ENCODE results near the gene MARCHF9. TPM values are rescaled to one million over a fixed set of nuclear protein-coding genes. Genes with fewer than 3 reads are reported as not detected.
A peak's percentile ranks its signal among the peaks of the same experiment; 100 is the strongest.

MARCHF9 gene
- total RNA-seq, 2 donors from 2014 or later, result 13.6 to 15.8 TPM

DNA sequence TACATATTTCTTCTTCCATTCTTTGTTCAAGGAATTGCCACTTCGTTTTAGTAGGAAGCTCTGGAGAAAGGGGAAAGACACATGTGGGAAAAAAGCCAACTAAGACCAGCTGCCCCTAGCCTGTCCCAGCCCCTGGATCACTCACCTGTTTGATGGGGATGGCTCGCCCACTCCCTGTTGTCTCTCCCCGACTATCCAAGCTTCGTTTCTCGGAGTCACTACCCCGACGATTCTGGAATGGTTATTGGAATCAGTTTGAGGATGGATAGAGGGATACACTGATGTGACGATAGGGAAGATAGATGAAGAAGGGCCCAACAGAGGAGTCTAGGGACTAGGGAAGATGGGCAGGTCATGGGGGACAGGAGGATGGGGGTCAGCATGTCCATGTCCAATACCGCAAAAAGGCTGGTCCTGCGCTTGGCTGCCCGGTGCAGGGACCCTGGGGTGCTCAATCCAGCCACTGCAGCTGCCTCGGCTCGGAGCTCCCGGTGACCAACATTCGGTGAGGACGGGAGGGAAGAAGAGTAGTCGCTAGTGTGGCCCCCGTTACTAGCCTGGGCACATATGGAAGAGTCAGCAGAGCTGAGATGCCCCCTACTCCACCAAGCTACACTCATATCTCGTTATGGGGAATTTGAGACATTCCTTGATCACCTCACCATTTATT is 23.4 kb upstream of the MARCHF9 start:
- TF ChIP-seq, protein P1, sequence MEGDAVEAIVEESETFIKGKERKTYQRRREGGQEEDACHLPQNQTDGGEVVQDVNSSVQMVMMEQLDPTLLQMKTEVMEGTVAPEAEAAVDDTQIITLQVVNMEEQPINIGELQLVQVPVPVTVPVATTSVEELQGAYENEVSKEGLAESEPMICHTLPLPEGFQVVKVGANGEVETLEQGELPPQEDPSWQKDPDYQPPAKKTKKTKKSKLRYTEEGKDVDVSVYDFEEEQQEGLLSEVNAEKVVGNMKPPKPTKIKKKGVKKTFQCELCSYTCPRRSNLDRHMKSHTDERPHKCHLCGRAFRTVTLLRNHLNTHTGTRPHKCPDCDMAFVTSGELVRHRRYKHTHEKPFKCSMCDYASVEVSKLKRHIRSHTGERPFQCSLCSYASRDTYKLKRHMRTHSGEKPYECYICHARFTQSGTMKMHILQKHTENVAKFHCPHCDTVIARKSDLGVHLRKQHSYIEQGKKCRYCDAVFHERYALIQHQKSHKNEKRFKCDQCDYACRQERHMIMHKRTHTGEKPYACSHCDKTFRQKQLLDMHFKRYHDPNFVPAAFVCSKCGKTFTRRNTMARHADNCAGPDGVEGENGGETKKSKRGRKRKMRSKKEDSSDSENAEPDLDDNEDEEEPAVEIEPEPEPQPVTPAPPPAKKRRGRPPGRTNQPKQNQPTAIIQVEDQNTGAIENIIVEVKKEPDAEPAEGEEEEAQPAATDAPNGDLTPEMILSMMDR (conservative IDR thresholded peaks at IDR 0.05), result no peak
- DNase-seq, result peak; percentile 24
- H3K27ac Mint-ChIP-seq, result no peak overlapping the region
- H3K9ac ChIP-seq (ENCODE audit: extremely low read depth, low read length, poor library complexity, severe bottlenecking), result no peak overlapping the region
- H3K4me1 ChIP-seq (ENCODE audit: control insufficient read depth, insufficient read depth, low read length), result no peaks in the 10 kb centered on the region
- H3K27me3 Mint-ChIP-seq (ENCODE audit: insufficient read depth), result peaks cover 100% of the 10 kb centered on the region
- H3K4me3 Mint-ChIP-seq, result no peak overlapping the region
- peaks cover 4% of the 10 kb centered on the region for H3K4me1 Mint-ChIP-seq
- H3K4me3 ChIP-seq (ENCODE audit: low read length), result no peak overlapping the region
- H3K27ac ChIP-seq (ENCODE audit: low read depth, low read length), result no peak overlapping the region
- no peaks in the 10 kb centered on the region for H3K9me3 ChIP-seq (ENCODE audit: control insufficient read depth, low read length)
- WGBS, 2 experiments (ENCODE audit: insufficient coverage in 1 of 2, insufficient read length in 1 of 2), result 81 to 86% methylated on average over 14 to 19 of the region's 19 CpGs
- H3K36me3 ChIP-seq (ENCODE audit: control insufficient read depth, insufficient read depth, low read length), result no peaks in the 10 kb centered on the region
- no peaks in the 10 kb centered on the region for H3K36me3 Mint-ChIP-seq (ENCODE audit: low read depth)
- H3K9me3 Mint-ChIP-seq, result no peaks in the 10 kb centered on the region
- peaks cover 100% of the 10 kb centered on the region for H3K27me3 ChIP-seq (ENCODE audit: control insufficient read depth, insufficient read depth, low read length, poor library complexity, severe bottlenecking)

DNA sequence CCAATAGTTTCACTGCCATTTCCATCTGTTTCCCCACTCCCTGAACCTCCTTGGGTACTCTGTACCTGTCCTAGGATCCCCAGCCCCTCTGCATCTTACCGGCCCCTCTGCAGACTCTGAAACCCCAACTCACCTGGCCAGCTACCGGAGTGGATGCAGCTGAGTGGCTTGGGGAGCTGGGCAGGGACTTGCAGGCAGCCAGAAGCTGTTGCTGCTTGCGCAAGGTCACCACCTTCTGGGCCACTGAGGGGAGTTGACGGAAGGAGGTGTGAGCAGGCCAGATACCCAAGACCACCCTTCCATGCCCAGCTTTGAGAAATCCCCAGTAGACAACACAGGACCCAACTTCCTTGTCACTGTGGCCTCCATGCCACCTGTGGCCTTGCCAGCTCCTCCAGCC is 22.6 kb upstream of the MARCHF9 start:
- TF ChIP-seq, protein P1 (conservative IDR thresholded peaks at IDR 0.05), result no peak
- no peak overlapping the region for H3K27ac Mint-ChIP-seq
- no peaks in the 10 kb centered on the region for H3K36me3 ChIP-seq (ENCODE audit: control insufficient read depth, insufficient read depth, low read length)
- 60 to 71% methylated on average over 1 to 4 of the region's 4 CpGs for WGBS, 2 experiments (ENCODE audit: insufficient coverage in 1 of 2, insufficient read length in 1 of 2)
- H3K4me1 ChIP-seq (ENCODE audit: control insufficient read depth, insufficient read depth, low read length), result no peaks in the 10 kb centered on the region
- H3K27ac ChIP-seq (ENCODE audit: low read depth, low read length), result no peak overlapping the region
- H3K27me3 ChIP-seq (ENCODE audit: control insufficient read depth, insufficient read depth, low read length, poor library complexity, severe bottlenecking), result peaks cover 100% of the 10 kb centered on the region
- no peak overlapping the region for H3K4me3 Mint-ChIP-seq
- no peaks in the 10 kb centered on the region for H3K36me3 Mint-ChIP-seq (ENCODE audit: low read depth)
- H3K9me3 ChIP-seq (ENCODE audit: control insufficient read depth, low read length), result no peaks in the 10 kb centered on the region
- peaks cover 100% of the 10 kb centered on the region for H3K27me3 Mint-ChIP-seq (ENCODE audit: insufficient read depth)
- H3K4me3 ChIP-seq (ENCODE audit: low read length), result no peak overlapping the region
- no peak overlapping the region for H3K9ac ChIP-seq (ENCODE audit: extremely low read depth, low read length, poor library complexity, severe bottlenecking)
- H3K4me1 Mint-ChIP-seq, result peaks cover 7% of the 10 kb centered on the region
- no peak for DNase-seq
- H3K9me3 Mint-ChIP-seq, result no peaks in the 10 kb centered on the region

GRCh38 chr12:57732726-57733593 is 21.9 kb upstream of the MARCHF9 start:
- H3K4me1 Mint-ChIP-seq, result peaks cover 6% of the 10 kb centered on the region
- Histone ChIP-seq H3K4me3 (ENCODE audit: low read length) (no peak overlapping the region), H3K27me3 (ENCODE audit: control insufficient read depth, insufficient read depth, low read length, poor library complexity, severe bottlenecking) (peaks cover 100% of the 10 kb centered on the region), H3K36me3 (ENCODE audit: control insufficient read depth, insufficient read depth, low read length) (no peaks in the 10 kb centered on the region), H3K9me3 (ENCODE audit: control insufficient read depth, low read length) (no peaks in the 10 kb centered on the region), H3K4me1 (ENCODE audit: control insufficient read depth, insufficient read depth, low read length) (no peaks in the 10 kb centered on the region), H3K27ac (ENCODE audit: low read depth, low read length) (no peak overlapping the region), H3K9ac (ENCODE audit: extremely low read depth, low read length, poor library complexity, severe bottlenecking) (no peak overlapping the region)
- DNase-seq, result no peak
- TF ChIP-seq, protein P1 (conservative IDR thresholded peaks at IDR 0.05), result no peak
- H3K27me3 Mint-ChIP-seq (ENCODE audit: insufficient read depth), result peaks cover 98% of the 10 kb centered on the region
- no peaks in the 10 kb centered on the region for H3K9me3 Mint-ChIP-seq
- H3K4me3 Mint-ChIP-seq, result no peak overlapping the region
- no peak overlapping the region for H3K27ac Mint-ChIP-seq
- H3K36me3 Mint-ChIP-seq (ENCODE audit: low read depth), result no peaks in the 10 kb centered on the region
- 85 to 86% methylated on average over 10 to 11 of the region's 11 CpGs for WGBS, 2 experiments (ENCODE audit: insufficient coverage in 1 of 2, insufficient read length in 1 of 2)

Data from endodermal cell (in vitro differentiated cells).